HG03159 (cell line): ENCODE results near the gene LAMB4.

ENCODE experiments used
- ATAC-seq: cut with Tn5 transposase; IDR thresholded peaks from one replicate; pipeline ENCODE4 v1.9.1; 2021; ENCODE audit warnings: mild to moderate bottlenecking, moderate library complexity; ENCODE audit not compliant: unreplicated experiment

Gene LAMB4

DNA sequence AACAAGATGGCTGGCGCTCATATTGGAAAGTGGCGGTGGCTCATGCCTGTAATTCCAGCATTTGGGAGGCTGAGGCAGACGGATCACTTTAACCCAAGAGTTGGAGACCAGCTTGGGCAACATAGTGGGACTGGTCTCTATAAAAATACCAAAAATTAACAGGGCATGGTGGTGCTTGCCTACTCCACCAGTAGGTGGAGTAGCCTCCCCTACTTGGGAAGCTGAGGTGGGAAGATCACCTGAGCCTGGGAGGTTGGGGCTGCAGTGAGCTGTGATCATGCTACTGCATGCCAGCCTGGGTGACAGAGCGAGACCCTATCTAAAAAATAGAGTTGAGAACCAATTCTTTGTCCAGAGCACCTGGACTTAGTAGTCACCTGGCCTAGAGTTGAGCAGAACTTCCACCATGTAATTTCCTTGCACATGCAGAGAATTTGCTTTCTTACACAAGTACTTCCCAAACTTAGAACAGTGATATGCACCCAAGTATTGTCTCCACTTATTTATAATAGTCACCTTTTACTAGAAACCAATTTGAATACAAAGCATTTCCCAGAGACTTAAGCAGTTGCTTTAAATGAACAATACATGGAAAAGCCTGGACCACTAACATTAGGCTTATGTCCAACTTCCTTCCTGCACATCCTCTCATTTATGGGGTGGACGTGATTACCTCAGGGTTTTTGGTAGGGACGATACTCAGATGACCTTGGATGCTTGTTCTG, 15.9 kb downstream of the LAMB4 start:
- ATAC-seq, result peak; percentile 66

DNA sequence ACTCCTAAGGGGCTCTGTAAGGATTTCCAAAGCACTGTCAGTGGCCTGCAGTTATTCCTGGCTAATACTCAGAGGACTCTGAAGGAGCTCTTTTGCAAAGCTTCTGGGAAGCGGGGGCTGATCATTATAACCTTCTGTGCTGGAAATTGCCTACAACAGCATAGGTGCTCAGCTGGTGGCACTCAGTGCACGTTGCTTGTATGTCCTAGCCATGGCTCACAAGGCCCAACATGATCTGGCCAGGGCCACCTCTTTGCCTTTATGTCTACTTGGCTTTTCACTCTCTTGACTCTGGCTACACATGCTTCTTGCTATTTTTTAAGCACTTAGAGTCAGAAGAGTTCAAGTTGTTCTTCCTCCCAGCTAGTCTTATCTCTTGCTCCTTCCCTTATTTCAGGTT, 17.5 kb downstream of the LAMB4 start:
- no peak for ATAC-seq

GRCh38 chr7:108109221-108109908, 20.8 kb downstream of the LAMB4 start:
- ATAC-seq, result peak; percentile 70

GRCh38 chr7:108108131-108108530, 22.0 kb downstream of the LAMB4 start:
- no peak for ATAC-seq

- ATAC-seq, result no peak
Observed at GRCh38 chr7:108104324-108104723, 25.8 kb downstream of the LAMB4 start.

DNA sequence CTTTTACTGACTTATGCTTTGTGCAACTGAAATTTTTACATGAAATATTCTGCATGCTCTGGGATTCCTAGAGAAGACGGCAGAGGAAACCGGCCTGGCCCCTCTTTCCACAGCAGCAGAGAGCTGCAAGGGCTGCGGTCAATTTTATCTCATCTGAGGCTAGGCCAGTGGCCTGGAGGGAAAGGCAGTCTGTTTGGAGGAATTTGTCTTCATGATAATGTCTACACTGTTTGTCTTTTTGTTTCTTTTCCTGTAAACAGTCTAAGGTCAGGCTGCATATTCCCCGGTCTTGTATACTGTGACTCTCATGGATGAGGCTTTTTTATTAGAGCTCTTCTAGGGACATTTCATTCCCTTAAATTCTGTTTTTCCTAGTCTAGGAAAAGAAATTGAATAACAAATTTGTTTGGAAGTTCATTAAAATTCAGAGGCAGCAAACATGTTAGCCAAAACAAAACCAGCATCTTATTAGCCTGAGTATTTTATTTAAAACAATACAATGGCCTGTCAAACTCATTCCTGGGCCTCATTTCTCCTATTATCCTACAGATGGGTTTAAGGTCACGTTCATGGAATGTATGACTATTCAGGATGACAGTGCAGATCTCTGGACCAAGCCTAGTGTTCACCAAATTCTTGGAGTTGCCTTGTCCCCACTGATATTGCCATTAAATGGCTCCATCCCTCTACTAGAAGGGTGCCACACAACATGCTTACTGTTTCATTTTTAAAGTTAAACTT, 26.4 kb downstream of the LAMB4 start:
- no peak for ATAC-seq

GRCh38 chr7:108102671-108103312, 27.4 kb downstream of the LAMB4 start:
- no peak for ATAC-seq

DNA sequence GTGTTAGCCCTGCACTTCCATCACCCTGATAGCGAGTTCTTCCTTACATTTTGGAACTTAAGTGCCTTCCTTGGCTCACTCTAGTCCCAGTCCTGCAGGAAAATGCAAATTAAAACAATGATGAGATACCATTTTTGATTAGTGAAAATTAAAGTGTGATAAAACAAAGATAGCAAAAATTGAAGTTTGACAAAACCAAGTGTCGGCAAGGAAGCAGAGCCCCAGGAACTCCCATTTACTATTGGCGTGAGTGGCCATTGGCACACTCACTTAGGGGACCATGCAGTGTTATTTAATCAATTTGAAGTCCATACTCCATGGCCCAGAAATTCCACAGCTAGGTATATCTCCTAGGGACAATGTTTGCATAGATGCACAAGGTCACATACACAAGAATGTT, 28.4 kb downstream of the LAMB4 start:
- ATAC-seq, result no peak

DNA sequence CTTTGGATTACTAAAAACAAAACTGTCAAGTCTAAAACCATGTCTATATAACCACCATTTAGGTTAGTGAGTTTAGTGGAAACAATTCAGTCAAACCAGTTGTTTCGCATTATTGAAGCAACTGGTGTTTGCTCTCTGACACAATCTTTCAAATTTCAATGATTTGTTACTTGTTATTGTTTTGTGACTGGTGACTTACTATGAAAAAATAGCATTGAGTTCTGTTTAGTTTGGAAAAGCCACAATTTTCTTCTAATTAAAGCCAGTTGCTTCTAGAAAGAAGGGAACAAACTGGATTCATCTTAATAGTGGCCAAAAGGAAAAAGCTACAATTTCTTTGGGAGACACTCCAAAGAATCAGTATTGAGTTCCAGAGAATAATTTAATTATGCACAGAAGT, 30.4 kb downstream of the LAMB4 start:
- ATAC-seq, result no peak

GRCh38 chr7:108097703-108098102, 32.5 kb downstream of the LAMB4 start:
- ATAC-seq, result no peak

- no peak for ATAC-seq
Observed at GRCh38 chr7:108096996-108097395, 33.2 kb downstream of the LAMB4 start.

- ATAC-seq, result no peak
Observed at GRCh38 chr7:108094933-108095710, 35.0 kb downstream of the LAMB4 start.

DNA sequence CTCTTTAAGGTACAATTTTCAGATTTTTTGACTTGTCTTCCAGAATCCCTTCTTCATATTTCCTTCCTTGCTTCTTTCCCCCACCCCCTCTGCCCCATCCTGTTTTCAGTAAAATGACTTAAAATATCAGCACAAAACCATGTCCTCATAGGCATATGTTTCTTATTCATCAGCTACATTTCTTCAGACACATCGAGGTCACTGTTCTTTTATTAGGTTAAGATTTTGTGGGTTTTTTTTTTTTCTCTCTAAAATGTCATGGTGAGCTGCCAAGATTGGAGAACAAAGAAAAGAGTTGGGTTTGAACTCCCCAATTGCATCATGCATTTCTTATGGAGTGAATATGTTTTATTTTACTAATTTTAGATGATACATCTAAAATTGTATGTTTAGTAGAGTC, 35.8 kb downstream of the LAMB4 start:
- ATAC-seq, result no peak

DNA sequence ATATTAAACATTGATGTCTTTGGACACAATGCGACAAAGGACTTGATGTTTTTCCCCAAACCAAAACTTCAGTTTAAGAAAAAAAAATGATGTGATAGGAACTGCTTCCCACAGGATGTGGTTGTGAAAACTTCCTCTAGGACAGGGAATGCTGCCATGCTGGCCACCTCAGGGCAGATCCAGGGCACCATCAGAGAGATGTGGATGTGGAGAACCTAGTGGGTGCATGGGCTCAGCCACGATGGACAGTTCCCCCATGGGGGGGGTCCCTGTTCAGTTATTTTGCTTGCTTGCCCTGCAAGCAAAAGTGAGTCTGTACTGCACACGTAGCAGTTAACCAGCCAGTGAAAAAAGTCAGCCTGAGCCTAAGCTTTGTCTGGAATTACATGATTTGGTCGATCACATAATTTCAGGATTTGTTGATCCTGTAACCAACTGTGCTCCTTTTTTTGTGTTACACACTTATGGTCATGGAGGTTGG, 36.3 kb downstream of the LAMB4 start:
- ATAC-seq, result no peak

DNA sequence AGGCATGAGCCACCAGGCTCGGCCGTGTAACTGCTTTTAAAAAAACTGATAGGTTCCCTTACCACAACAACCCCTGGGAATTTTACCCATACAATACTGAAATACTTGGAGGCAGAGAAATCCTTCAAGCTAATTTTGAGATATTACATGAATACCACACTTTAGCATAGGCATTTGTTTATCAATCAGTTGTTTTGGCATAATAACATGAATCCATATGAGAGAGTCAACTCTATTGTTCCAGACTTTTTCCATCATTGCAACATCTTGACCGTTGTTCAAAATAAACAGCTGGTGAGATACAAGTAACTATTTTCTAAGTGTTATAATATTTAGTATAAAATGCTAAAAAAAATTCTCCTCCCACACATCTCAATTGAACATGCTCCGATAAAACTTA, 36.8 kb downstream of the LAMB4 start:
- ATAC-seq, result no peak

- ATAC-seq, result no peak
Observed at GRCh38 chr7:108091461-108091831, 38.7 kb downstream of the LAMB4 start.

DNA sequence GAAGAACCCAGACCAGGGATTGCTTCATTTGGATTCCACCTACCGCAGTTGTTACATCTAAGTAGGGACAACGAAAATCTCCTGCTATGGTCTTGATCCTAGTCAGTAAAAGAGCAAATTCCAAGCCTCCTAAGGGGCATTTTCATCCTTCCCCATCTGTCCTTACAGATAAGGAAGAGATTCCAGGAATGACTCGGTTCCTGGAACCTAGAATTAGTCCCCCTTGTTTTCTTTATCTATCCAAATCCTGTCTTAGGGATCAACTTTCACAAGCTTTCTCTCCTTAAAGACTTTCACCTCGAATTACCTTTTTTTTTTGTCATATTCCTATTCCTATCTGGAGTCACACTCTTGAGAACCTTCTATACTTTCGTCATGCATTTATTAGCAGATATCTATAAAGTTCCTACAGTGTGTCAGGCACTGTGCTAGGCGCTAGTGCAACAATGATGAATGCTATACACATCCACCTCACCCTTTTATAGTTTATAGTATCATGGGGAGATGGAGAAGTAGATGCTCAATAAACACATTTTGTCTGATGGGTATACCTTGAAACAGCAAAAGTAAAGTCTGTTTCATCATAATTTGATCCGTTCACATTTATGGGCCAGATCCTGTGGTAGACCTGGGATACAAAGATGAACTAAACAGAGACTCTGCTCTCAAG, 39.2 kb downstream of the LAMB4 start:
- ATAC-seq, result no peak

DNA sequence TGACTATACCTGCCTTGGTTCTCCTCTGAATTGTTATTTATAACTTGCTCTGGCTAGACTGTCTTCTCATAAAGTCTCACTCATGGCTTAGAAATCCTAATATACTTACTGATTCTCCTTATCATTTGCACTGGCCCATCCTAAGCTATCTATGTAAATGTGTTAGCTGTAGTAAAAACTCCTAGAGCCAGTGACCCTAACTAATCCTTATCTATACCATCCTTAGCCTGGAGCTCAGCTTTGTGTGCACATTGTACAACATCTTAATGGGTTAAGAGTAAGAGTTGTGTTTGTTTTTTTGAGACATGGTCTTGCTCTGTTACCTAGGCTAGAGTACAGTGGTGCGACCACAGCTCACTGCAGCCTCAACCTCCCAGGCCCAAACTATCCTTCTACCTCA, 40.8 kb downstream of the LAMB4 start:
- ATAC-seq, result no peak

DNA sequence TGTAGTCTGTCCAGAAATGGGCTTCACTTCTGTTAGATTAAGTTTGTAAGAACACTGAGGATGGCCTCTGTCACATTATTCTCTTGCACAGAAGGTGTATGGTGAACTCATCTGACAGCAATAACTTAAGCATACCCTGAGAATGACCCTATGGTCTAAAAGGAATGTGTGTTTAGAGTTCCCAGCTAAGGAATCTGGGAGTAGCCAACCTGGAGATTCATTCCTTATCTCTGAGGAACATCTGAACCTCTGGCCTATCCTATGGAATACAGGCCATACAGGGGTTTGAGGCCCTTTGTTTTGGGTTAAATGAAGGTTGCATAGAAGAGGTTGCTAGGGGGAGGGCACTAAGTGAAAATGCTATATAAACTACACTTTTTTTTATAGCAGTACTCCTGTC, 41.4 kb downstream of the LAMB4 start:
- no peak for ATAC-seq

DNA sequence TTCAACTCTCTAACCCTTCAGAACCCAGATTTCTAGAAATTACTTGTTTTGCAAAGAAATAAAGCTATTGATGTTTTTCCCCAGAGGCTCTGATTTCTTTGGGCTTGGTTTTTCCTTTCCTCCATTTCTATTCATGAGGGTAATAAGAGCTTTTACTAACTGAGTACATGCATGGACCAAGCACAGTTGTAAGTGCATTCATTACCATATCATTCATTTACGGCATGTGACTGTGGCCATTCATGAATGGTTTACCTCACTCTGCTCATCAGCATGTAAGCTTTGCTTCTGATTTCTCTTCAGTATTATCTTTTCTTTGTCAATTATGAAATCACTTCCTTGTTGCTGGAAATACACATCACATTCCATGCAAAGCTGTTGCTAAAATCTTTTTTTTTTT, 42.4 kb downstream of the LAMB4 start:
- no peak for ATAC-seq
